SU-DHL-6 (cell line): ENCODE measurements around the gene TGM3.

Experiments used
- H2AFZ ChIP-seq: fragments of 200-600 bp; sonication (generic); 2 replicates; pipeline ENCODE4 v1.6.1; 2014; ENCODE audit warnings: low read depth, mild to moderate bottlenecking, moderate library complexity, mixed read lengths, antibody characterized with exemption, low read length; ENCODE audit not compliant: severe bottlenecking
- H3F3A ChIP-seq: fragments of 200-600 bp; shearing (Covaris generic); 2 replicates; pipeline ENCODE4 v1.6.0; 2016; ENCODE audit warnings: antibody characterized with exemption, mild to moderate bottlenecking; ENCODE audit not compliant: insufficient read depth
- H3K27ac ChIP-seq: fragments of 200-600 bp; sonication (generic); 2 replicates; pipeline ENCODE4 v1.5.1; 2016; ENCODE audit warnings: low read depth, mild to moderate bottlenecking, low read length, moderate library complexity, mixed read lengths
- H3K27me3 ChIP-seq: fragments of 200-600 bp; sonication (generic), shearing (Covaris generic); 2 replicates; pipeline ENCODE4 v1.6.0; 2014; ENCODE audit warnings: mild to moderate bottlenecking, low read length
- H3K36me3 ChIP-seq: fragments of 200-600 bp; sonication (generic); 2 replicates; pipeline ENCODE4 v1.6.1; 2014; ENCODE audit warnings: mild to moderate bottlenecking, low read length, mixed read lengths
- H3K4me2 ChIP-seq: fragments of 300-600, 200-600 bp; shearing (Covaris generic), sonication (generic); 2 replicates; pipeline ENCODE4 v1.6.0; 2014; ENCODE audit warnings: low read length, low read depth, mild to moderate bottlenecking; ENCODE audit not compliant: poor library complexity, severe bottlenecking
- H3K4me3 ChIP-seq: fragments of 200-600 bp; sonication (generic); 2 replicates; pipeline ENCODE4 v1.5.1; 2014; ENCODE audit warnings: antibody characterized with exemption, low read length, mild to moderate bottlenecking, mixed read lengths; ENCODE audit not compliant: insufficient read depth, poor library complexity, severe bottlenecking
- H3K79me2 ChIP-seq: fragments of 200-600 bp; sonication (generic); 2 replicates; pipeline ENCODE4 v1.6.1; 2014; ENCODE audit warnings: mild to moderate bottlenecking, low read length, moderate library complexity; ENCODE audit not compliant: insufficient read depth
- H3K9ac ChIP-seq: fragments of 200-600 bp; sonication (generic); 2 replicates; pipeline ENCODE4 v1.7.0; 2014; ENCODE audit warnings: mild to moderate bottlenecking, low read length
- H3K9me2 ChIP-seq: fragments of 200-600 bp; sonication (generic); replicated peaks from 2 replicates; pipeline ENCODE4 v1.6.1; 2014; ENCODE audit warnings: low read length; ENCODE audit not compliant: insufficient read depth
- H3K9me3 ChIP-seq: fragments of 200-600 bp; sonication (generic); 2 replicates; pipeline ENCODE4 v1.6.1; 2014; ENCODE audit warnings: low read length, mixed read lengths; ENCODE audit not compliant: insufficient read depth
- H4K20me1 ChIP-seq: fragments of 200-600 bp; sonication (generic); 2 replicates; pipeline ENCODE4 v1.6.1; 2014; ENCODE audit warnings: low read depth, mild to moderate bottlenecking, antibody characterized with exemption, low read length, moderate library complexity, mixed read lengths
- CTCF ChIP-seq: fragments of 200-600 bp; sonication (generic); IDR thresholded peaks from one replicate; pipeline ENCODE4 v1.5.1; 2017; ENCODE audit warnings: antibody characterized with exemption, mild to moderate bottlenecking, low read length, moderate library complexity; ENCODE audit not compliant: insufficient read depth, poor library complexity, severe bottlenecking
- EZH2phosphoT487 ChIP-seq: fragments of 200-600 bp; sonication (generic), shearing (Covaris generic); conservative IDR thresholded peaks from 2 replicates; pipeline ENCODE4 v1.6.1; 2018; ENCODE audit warnings: mild to moderate bottlenecking, antibody characterized with exemption, low read length, moderate library complexity, mixed read lengths

Gene TGM3

GRCh38 chr20:2300420-2300819 is 4.6 kb downstream of the TGM3 start:
- Histone ChIP-seq H3K4me2 (no peak overlapping the region), H3K9me3 (no peaks in the 10 kb centered on the region), H4K20me1 (no peaks in the 10 kb centered on the region), H3K27ac (no peak overlapping the region), H2AFZ (no peak overlapping the region), H3K79me2 (no peaks in the 10 kb centered on the region), H3K9me2 (no peaks in the 10 kb centered on the region), H3K27me3 (no peaks in the 10 kb centered on the region), H3K9ac (no peak overlapping the region), H3K36me3 (no peaks in the 10 kb centered on the region), H3K4me3 (no peak overlapping the region), H3F3A (no peaks in the 10 kb centered on the region)
- TF ChIP-seq CTCF (no peak), EZH2phosphoT487 (no peak)

- Histone ChIP-seq H3K9me3 (no peaks in the 10 kb centered on the region), H3K9ac (peak overlapping the region; percentile 25; the same call in 1 of the 2 replicates), H4K20me1 (no peaks in the 10 kb centered on the region), H3K79me2 (no peaks in the 10 kb centered on the region), H3K27me3 (no peaks in the 10 kb centered on the region), H2AFZ (peak overlapping the region; percentile 42), H3K4me2 (peak overlapping the region; percentile 36), H3K9me2 (no peaks in the 10 kb centered on the region), H3K36me3 (no peaks in the 10 kb centered on the region), H3K4me3 (no peak overlapping the region), H3K27ac (no peak overlapping the region), H3F3A (no peaks in the 10 kb centered on the region)
- TF ChIP-seq CTCF = no peak
- TF ChIP-seq EZH2phosphoT487 = no peak
Observed at GRCh38 chr20:2301164-2301622, 5.4 kb downstream of the TGM3 start.

- no peak overlapping the region for H3K4me2 ChIP-seq
- H3K4me3 ChIP-seq = no peak overlapping the region
Observed at GRCh38 chr20:2302384-2303060, 6.7 kb downstream of the TGM3 start.

More at GRCh38 chr20:2302384-2303060, 6.7 kb downstream of the TGM3 start:
- Histone ChIP-seq H3K79me2 (no peaks in the 10 kb centered on the region), H3K9me2 (no peaks in the 10 kb centered on the region), H3K9ac (no peak overlapping the region), H3K9me3 (no peaks in the 10 kb centered on the region), H2AFZ (no peak overlapping the region), H3K27ac (no peak overlapping the region), H3K36me3 (no peaks in the 10 kb centered on the region), H3K27me3 (no peaks in the 10 kb centered on the region), H4K20me1 (no peaks in the 10 kb centered on the region), H3F3A (no peaks in the 10 kb centered on the region)
- TF ChIP-seq CTCF = no peak
- no peak for TF ChIP-seq EZH2phosphoT487
